ENCODE results near the gene CSMD2. TPM values are rescaled to one million over a fixed set of nuclear protein-coding genes. Genes with fewer than 3 reads are reported as not detected.
A peak's percentile ranks its signal among the peaks of the same experiment; 100 is the strongest.

CSMD2 gene
- total RNA-seq, 2 donors from 2014 or later = 0.62 to 2.8 TPM

DNA sequence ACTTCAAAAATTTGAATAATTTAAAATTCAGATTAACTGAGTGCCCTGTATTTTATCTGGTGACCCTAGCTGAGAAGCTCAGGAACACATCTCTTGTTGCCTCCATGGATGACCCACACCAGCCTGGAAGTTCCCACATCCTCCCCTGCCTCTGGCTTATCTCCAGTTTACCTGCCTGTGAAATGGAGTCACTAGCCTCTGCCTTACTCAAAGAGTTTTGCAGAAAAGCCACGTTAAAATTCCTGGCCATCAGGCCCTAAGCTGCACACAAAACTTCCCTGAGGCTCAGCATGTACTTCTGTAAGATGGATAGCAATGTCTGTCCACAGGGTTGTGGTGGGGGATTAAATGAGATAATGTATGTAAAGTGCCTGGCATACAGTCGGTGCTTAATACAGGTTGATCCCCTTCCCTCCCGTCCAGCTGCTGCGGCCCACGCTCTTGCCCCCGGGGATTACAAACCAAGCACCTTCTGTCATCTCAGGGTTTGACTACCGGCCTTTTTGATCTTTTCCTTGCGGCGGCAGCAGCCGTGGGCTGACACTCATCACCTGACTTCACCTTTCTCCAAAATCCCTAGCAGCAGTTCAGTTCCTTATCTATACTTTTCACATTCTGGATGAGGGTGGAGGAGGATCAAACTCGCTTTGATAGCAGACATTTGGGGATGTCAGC, 136.5 kb downstream of the CSMD2 start:
- no peaks in the 10 kb centered on the region for H3K4me1 ChIP-seq (ENCODE audit: control insufficient read depth, insufficient read depth, low read length)
- WGBS, 2 experiments (ENCODE audit: insufficient coverage in 1 of 2, insufficient read length in 1 of 2) = 91 to 95% methylated on average over 10 to 11 of the region's 11 CpGs
- Mint-ChIP-seq H3K27ac (no peak overlapping the region), H3K9me3 (no peaks in the 10 kb centered on the region), H3K4me3 (no peak overlapping the region), H3K36me3 (ENCODE audit: low read depth) (no peaks in the 10 kb centered on the region), H3K4me1 (no peaks in the 10 kb centered on the region), H3K27me3 (ENCODE audit: insufficient read depth) (no peaks in the 10 kb centered on the region)
- H3K9ac ChIP-seq (ENCODE audit: extremely low read depth, low read length, poor library complexity, severe bottlenecking) = no peak overlapping the region
- no peaks in the 10 kb centered on the region for H3K9me3 ChIP-seq (ENCODE audit: control insufficient read depth, low read length)
- TF ChIP-seq, protein P1, sequence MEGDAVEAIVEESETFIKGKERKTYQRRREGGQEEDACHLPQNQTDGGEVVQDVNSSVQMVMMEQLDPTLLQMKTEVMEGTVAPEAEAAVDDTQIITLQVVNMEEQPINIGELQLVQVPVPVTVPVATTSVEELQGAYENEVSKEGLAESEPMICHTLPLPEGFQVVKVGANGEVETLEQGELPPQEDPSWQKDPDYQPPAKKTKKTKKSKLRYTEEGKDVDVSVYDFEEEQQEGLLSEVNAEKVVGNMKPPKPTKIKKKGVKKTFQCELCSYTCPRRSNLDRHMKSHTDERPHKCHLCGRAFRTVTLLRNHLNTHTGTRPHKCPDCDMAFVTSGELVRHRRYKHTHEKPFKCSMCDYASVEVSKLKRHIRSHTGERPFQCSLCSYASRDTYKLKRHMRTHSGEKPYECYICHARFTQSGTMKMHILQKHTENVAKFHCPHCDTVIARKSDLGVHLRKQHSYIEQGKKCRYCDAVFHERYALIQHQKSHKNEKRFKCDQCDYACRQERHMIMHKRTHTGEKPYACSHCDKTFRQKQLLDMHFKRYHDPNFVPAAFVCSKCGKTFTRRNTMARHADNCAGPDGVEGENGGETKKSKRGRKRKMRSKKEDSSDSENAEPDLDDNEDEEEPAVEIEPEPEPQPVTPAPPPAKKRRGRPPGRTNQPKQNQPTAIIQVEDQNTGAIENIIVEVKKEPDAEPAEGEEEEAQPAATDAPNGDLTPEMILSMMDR (conservative IDR thresholded peaks at IDR 0.05) = no peak
- no peaks in the 10 kb centered on the region for H3K36me3 ChIP-seq (ENCODE audit: control insufficient read depth, insufficient read depth, low read length)
- no peaks in the 10 kb centered on the region for H3K27me3 ChIP-seq (ENCODE audit: control insufficient read depth, insufficient read depth, low read length, poor library complexity, severe bottlenecking)
- H3K4me3 ChIP-seq (ENCODE audit: low read length) = no peak overlapping the region
- no peak overlapping the region for H3K27ac ChIP-seq (ENCODE audit: low read depth, low read length)
- DNase-seq = no peak

DNA sequence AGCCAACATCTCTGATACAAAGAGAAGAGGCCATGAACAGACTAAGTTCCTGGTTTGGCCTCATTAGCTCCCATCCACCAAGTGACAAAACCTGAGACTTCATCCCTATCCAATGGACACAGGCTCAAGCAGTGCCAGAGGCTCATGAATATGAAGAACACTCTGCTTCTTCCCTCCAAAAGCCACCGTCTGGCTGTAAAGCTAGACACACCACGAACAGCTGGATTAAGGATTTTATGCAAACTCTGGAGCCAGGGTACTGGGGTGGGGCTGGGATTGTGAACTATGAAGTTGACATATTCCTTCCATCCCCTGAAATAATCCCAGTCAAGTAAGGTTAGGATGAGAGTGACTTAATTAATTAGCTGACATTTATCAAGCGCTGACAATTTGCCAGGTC, 139.4 kb downstream of the CSMD2 start:
- no peak for DNase-seq
- Histone ChIP-seq H3K9ac (ENCODE audit: extremely low read depth, low read length, poor library complexity, severe bottlenecking) (no peak overlapping the region), H3K9me3 (ENCODE audit: control insufficient read depth, low read length) (no peaks in the 10 kb centered on the region), H3K4me3 (ENCODE audit: low read length) (no peak overlapping the region), H3K36me3 (ENCODE audit: control insufficient read depth, insufficient read depth, low read length) (no peaks in the 10 kb centered on the region), H3K27ac (ENCODE audit: low read depth, low read length) (no peak overlapping the region), H3K4me1 (ENCODE audit: control insufficient read depth, insufficient read depth, low read length) (peaks cover 5% of the 10 kb centered on the region), H3K27me3 (ENCODE audit: control insufficient read depth, insufficient read depth, low read length, poor library complexity, severe bottlenecking) (no peaks in the 10 kb centered on the region)
- no peaks in the 10 kb centered on the region for H3K36me3 Mint-ChIP-seq (ENCODE audit: low read depth)
- H3K9me3 Mint-ChIP-seq = no peaks in the 10 kb centered on the region
- 90 to 94% methylated on average over 2 to 3 of the region's 3 CpGs for whole genome bisulfite sequencing, 2 experiments (ENCODE audit: insufficient coverage in 1 of 2, insufficient read length in 1 of 2)
- TF ChIP-seq, protein P1 (conservative IDR thresholded peaks at IDR 0.05) = no peak
- H3K27ac Mint-ChIP-seq = no peak overlapping the region
- H3K4me3 Mint-ChIP-seq = no peak overlapping the region
- peaks cover 15% of the 10 kb centered on the region for H3K4me1 Mint-ChIP-seq
- no peaks in the 10 kb centered on the region for H3K27me3 Mint-ChIP-seq (ENCODE audit: insufficient read depth)

- Mint-ChIP-seq H3K27me3 (ENCODE audit: insufficient read depth) (no peaks in the 10 kb centered on the region), H3K36me3 (ENCODE audit: low read depth) (no peaks in the 10 kb centered on the region), H3K4me1 (peaks cover 27% of the 10 kb centered on the region), H3K27ac (no peak overlapping the region), H3K9me3 (no peaks in the 10 kb centered on the region), H3K4me3 (no peak overlapping the region)
- Histone ChIP-seq H3K4me1 (ENCODE audit: control insufficient read depth, insufficient read depth, low read length) (peaks cover 15% of the 10 kb centered on the region), H3K36me3 (ENCODE audit: control insufficient read depth, insufficient read depth, low read length) (no peaks in the 10 kb centered on the region), H3K27me3 (ENCODE audit: control insufficient read depth, insufficient read depth, low read length, poor library complexity, severe bottlenecking) (no peaks in the 10 kb centered on the region), H3K9me3 (ENCODE audit: control insufficient read depth, low read length) (no peaks in the 10 kb centered on the region), H3K9ac (ENCODE audit: extremely low read depth, low read length, poor library complexity, severe bottlenecking) (no peak overlapping the region), H3K4me3 (ENCODE audit: low read length) (no peak overlapping the region), H3K27ac (ENCODE audit: low read depth, low read length) (no peak overlapping the region)
- peak; percentile 10 for DNase-seq
- WGBS, 2 experiments (ENCODE audit: insufficient coverage in 1 of 2, insufficient read length in 1 of 2) = 93% methylated on average over 3 to 4 of the region's 4 CpGs
- TF ChIP-seq, protein P1 (conservative IDR thresholded peaks at IDR 0.05) = no peak
Observed at GRCh38 chr1:34024485-34024884, 140.5 kb downstream of the CSMD2 start.
